Esophagus squamous epithelium (tissue), 5 donors: ENCODE data around the gene EPM2AIP1. TPM values are rescaled to one million over a fixed set of nuclear protein-coding genes. Genes with fewer than 3 reads are reported as not detected.

Source experiments
- DNase-seq: peaks from one replicate; lab custom pipeline; 2025; lab: John Stamatoyannopoulos, UW
- H3K27ac ChIP-seq, 4 donors: fragments of 200-600 bp; sonication (generic); one replicate each; pipeline ENCODE4 v1.5.1; 2016 to 2019; ENCODE audit warnings: mild to moderate bottlenecking in 1 of 4
- H3K27me3 ChIP-seq, 4 donors: fragments of 200-600 bp; sonication (generic); 1 replicate in 3 of 4; 2 replicates in 1 of 4; pipeline versions ENCODE4 v1.5.1 to v1.6.0; 2017 to 2021; ENCODE audit warnings: antibody characterized with exemption in 1 of 4
- H3K36me3 ChIP-seq, 3 donors: fragments of 200-600 bp; sonication (generic); one replicate each; pipeline ENCODE4 v1.5.1; 2016 to 2019
- H3K4me1 ChIP-seq, 3 donors: fragments of 200-600 bp; sonication (generic); one replicate each; pipeline ENCODE4 v1.5.1; 2017 to 2019
- H3K4me3 ChIP-seq, 4 donors: fragments of 200-600 bp; sonication (generic); 1 replicate in 3 of 4; 2 replicates in 1 of 4; pipeline ENCODE4 v1.5.1; 2016 to 2019; ENCODE audit warnings: mild to moderate bottlenecking in 2 of 4, moderate library complexity in 1 of 4
- H3K9me3 ChIP-seq, 3 donors: fragments of 200-600 bp; sonication (generic); one replicate each; pipeline ENCODE4 v1.5.1; 2016 to 2019
- CTCF ChIP-seq, 6 experiments: fragments of 450-650 bp in 4 of 6; fragments of 200-600 bp in 2 of 6; sonication (generic) in 2 of 6; IDR thresholded peaks; one replicate each; pipeline ENCODE4 v1.5.1; 2016 to 2019; ENCODE audit warnings: antibody characterized with exemption in 6 of 6, mild to moderate bottlenecking in 4 of 6, moderate library complexity in 4 of 6
- POLR2A ChIP-seq, 4 donors: fragments of 450-650 bp; IDR thresholded peaks; one replicate each; pipeline ENCODE4 v1.6.1; 2017; ENCODE audit warnings: antibody characterized with exemption in 4 of 4, mild to moderate bottlenecking in 4 of 4, moderate library complexity in 3 of 4
- WGBS, 2 donors: methylation state at CpG; one replicate each; pipeline ENCODE4 v1.1.5; 2018; 5-methylcytosine and 5-hydroxymethylcytosine counted together
- intact Hi-C: fragments of 100-400 bp; cut with DNase I; formaldehyde crosslinking; loops from one replicate; pipeline ENCODE4 v1.15.0; 2022
- total RNA-seq, 4 donors: library from RNA; depleted of rRNA; stranded (reverse); fragments of >200 nt; gene quantifications; one replicate each; pipeline ENCODE4 v1.1.0, GENCODE V29; 2016
- donor health status: DM: yes; HTN: yes; CAD: no.

Gene EPM2AIP1
- total RNA-seq, 4 donors from 2014 or later, result 5.5 to 13.9 (median 7.7) TPM

DNA sequence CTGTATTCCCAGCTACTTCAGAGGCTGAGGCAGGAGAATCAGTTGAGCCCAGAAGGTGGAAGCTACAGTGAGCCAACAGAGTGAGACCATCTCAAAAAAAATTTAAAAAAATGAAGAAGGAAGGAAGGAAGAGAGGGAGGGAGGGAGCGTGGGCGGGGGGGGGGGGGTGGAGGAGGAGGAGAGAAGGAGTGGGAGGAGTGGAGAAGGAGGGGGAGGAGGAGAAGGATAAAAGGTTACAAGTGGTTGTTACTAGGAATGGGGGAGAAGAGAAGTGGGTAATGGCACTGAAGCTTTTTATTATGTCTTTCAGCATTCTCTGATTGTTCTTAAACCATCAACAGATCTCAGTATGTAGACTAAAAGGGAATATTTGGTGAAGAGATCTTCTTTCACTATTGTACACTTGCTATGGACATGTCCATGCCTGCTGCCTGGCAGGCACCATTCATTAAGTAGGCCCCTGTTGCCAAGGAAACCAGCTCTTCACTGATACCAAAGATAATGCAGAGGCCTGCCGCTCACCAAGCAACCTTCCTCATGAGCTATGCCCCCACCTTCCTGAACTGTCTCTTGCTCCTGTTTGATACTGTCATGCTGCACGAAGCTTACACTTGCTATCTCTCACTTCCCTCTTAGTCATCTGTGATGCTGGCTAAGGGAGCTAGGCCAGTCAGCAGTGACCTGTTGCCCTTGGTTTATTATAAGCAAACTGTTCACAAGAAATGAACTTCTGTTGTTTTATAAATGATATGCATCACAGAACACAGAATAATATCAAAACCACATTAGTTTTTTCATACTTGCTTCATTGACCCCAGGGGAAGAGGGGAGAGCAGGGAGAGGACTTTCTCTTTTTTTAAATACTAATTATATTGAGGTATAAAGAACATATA is 23.1 kb downstream of the EPM2AIP1 start:
- no peak for DNase-seq
- no peak overlapping the region for H3K27ac ChIP-seq
- H3K27me3 ChIP-seq, result no peaks in the 10 kb centered on the region
- intact Hi-C loops, result no loop called here
- H3K36me3 ChIP-seq, result no peaks in the 10 kb centered on the region
- peaks cover 0 to 12% (median 0%) of the 10 kb centered on the region in 3 donors for H3K4me1 ChIP-seq
- TF ChIP-seq POLR2A (IDR thresholded peaks at IDR 0.05), result no peak
- no peak for TF ChIP-seq CTCF (IDR thresholded peaks at IDR 0.05)
- 20 to 25% methylated on average over 4 of the region's 4 CpGs for WGBS, 2 donors
- no peak overlapping the region for H3K4me3 ChIP-seq
- H3K9me3 ChIP-seq, result no peaks in the 10 kb centered on the region

DNA sequence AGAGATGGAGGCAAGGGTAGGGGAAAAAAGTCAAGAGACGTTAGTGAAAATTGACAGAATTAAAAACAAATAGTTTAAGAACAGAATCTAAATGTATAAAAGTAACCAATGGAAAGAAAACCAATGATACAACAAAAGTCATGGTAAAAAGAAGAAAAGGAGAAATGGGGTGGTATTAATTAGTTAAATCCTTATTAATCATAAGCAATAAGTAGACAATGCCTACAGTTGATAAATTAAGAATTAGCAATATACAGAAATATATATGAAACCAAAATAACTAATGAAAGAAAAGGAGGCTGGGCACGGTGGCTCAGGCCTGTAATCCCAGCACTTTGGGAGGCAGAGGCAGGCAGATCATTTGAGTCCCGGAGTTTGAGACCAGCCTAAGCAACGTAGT is 23.8 kb downstream of the EPM2AIP1 start:
- H3K9me3 ChIP-seq, result no peaks in the 10 kb centered on the region
- no peaks in the 10 kb centered on the region for H3K27me3 ChIP-seq
- H3K27ac ChIP-seq, result no peak overlapping the region
- 66 to 79% methylated on average over 4 of the region's 4 CpGs for WGBS, 2 donors
- peaks cover 0 to 12% (median 0%) of the 10 kb centered on the region in 3 donors for H3K4me1 ChIP-seq
- H3K4me3 ChIP-seq, result no peak overlapping the region
- H3K36me3 ChIP-seq, result no peaks in the 10 kb centered on the region
- no peak for DNase-seq
- no peak for TF ChIP-seq POLR2A (IDR thresholded peaks at IDR 0.05)
- no peak for TF ChIP-seq CTCF (IDR thresholded peaks at IDR 0.05)
- intact Hi-C loops, result no loop called here

- Histone ChIP-seq H3K27me3 (no peaks in the 10 kb centered on the region), H3K36me3 (no peaks in the 10 kb centered on the region), H3K4me1 (peaks cover 0 to 12% (median 0%) of the 10 kb centered on the region in 3 donors), H3K4me3 (no peak overlapping the region), H3K27ac (no peak overlapping the region), H3K9me3 (no peaks in the 10 kb centered on the region)
- no peak for TF ChIP-seq CTCF (IDR thresholded peaks at IDR 0.05)
- TF ChIP-seq POLR2A (IDR thresholded peaks at IDR 0.05), result no peak
- DNase-seq, result no peak
- intact Hi-C loops, result no loop called here
- WGBS, 2 donors, result 74 to 78% methylated on average over 3 of the region's 3 CpGs
Measured at GRCh38 chr3:36965440-36965839, 27.5 kb downstream of the EPM2AIP1 start.

DNA sequence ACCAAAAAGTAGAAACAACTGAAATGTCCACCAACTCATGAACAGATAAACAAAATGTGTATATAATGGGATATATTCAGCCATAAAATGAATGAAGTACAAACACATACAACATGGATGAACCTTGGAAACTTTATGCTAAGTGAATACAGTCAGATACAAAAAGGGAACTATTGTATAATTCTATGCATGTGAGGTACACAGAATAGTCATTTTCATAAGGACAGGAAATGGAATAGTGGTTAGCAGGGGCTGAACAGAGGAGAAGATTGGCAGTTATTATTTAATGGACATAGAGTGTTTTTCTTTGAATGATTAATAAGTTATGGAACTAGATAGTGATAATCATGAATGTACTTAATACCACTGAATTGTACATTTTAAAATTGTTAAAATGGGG is 28.1 kb downstream of the EPM2AIP1 start:
- no peak overlapping the region for H3K27ac ChIP-seq

More for the DNA sequence above, 28.1 kb downstream of the EPM2AIP1 start:
- TF ChIP-seq POLR2A (IDR thresholded peaks at IDR 0.05) (no peak), CTCF (IDR thresholded peaks at IDR 0.05) (no peak)
- H3K27me3 ChIP-seq, result no peaks in the 10 kb centered on the region
- DNase-seq, result no peak
- no peak overlapping the region for H3K4me3 ChIP-seq
- H3K9me3 ChIP-seq, result no peaks in the 10 kb centered on the region
- no peaks in the 10 kb centered on the region for H3K36me3 ChIP-seq
- peaks cover 0 to 7% (median 0%) of the 10 kb centered on the region in 3 donors for H3K4me1 ChIP-seq
- intact Hi-C loops, result no loop called here
